ENCODE measurements around the gene TMEM190.
"Not testable (repeated sequence)": the region's sequence is repeated elsewhere in the genome, so short reads cannot be mapped to it uniquely, and the experiment has no call there.

GRCh38 chr19:55421281-55421680 lies 44.7 kb downstream of the TMEM190 start:
- not testable (repeated sequence) for TF ChIP-seq CTCF (IDR thresholded peaks at IDR 0.05); EZH2 (IDR thresholded peaks at IDR 0.05; ENCODE audit: borderline replicate concordance, insufficient read depth, low read depth, low read length, poor library complexity, severe bottlenecking)

All from B cell (primary cell).